GM23338 (cell line): Measurements from ENCODE around the gene PHACTR1. TPM values are rescaled to one million over a fixed set of nuclear protein-coding genes. Genes with fewer than 3 reads are reported as not detected.

Experiments used
- ATAC-seq: fragments of 200-7000 bp; cut with Tn5 transposase; 3 replicates; pipeline ENCODE4 v1.9.1; 2020
- DNase-seq: peaks from one replicate; pipeline ENCODE4 v3.0.0-alpha.2; 2015; ENCODE audit warnings: low spot score
- H2AFZ ChIP-seq: fragments of 200-600 bp; sonication (generic); 2 replicates; pipeline ENCODE4 v1.8.0; 2016; ENCODE audit warnings: antibody characterized with exemption, mild to moderate bottlenecking, moderate library complexity
- H3F3A ChIP-seq: fragments of 200-600 bp; sonication (generic); replicated peaks from 2 replicates; pipeline ENCODE4 v1.8.0; 2017; ENCODE audit warnings: antibody characterized with exemption, mixed run types, low read depth
- H3K27ac ChIP-seq: fragments of 200-600 bp; sonication (generic); 2 replicates; pipeline ENCODE4 v1.6.1; 2016; ENCODE audit warnings: low read depth
- H3K27me3 ChIP-seq: fragments of 200-600 bp; sonication (generic); 2 replicates; pipeline ENCODE4 v1.8.0; 2016; ENCODE audit warnings: mild to moderate bottlenecking, mixed run types, moderate library complexity; ENCODE audit not compliant: insufficient read depth
- H3K36me3 ChIP-seq: fragments of 200-600 bp; sonication (generic); 2 replicates; pipeline ENCODE4 v1.8.0; 2016; ENCODE audit warnings: mild to moderate bottlenecking; ENCODE audit not compliant: insufficient read depth
- H3K4me1 ChIP-seq: fragments of 200-600 bp; sonication (generic); 2 replicates; pipeline ENCODE4 v1.8.0; 2016; ENCODE audit warnings: mild to moderate bottlenecking, moderate library complexity; ENCODE audit not compliant: insufficient read depth
- H3K4me2 ChIP-seq: fragments of 200-600 bp; sonication (generic); 2 replicates; pipeline ENCODE4 v1.7.1; 2017; ENCODE audit warnings: mixed run types
- H3K4me3 ChIP-seq: fragments of 200-600 bp; sonication (generic); 2 replicates; pipeline ENCODE4 v1.6.1; 2016; ENCODE audit warnings: mixed run types
- H3K79me2 ChIP-seq: fragments of 200-600 bp; sonication (generic); replicated peaks from 2 replicates; pipeline ENCODE4 v1.8.0; 2017; ENCODE audit warnings: mild to moderate bottlenecking; ENCODE audit not compliant: insufficient read depth
- H3K9me2 ChIP-seq: fragments of 200-600 bp; sonication (generic); 2 replicates; pipeline ENCODE4 v1.8.0; 2017; ENCODE audit not compliant: insufficient read depth
- H4K20me1 ChIP-seq: fragments of 200-600 bp; sonication (generic); replicated peaks from 2 replicates; pipeline ENCODE4 v1.8.0; 2017; ENCODE audit warnings: mild to moderate bottlenecking; ENCODE audit not compliant: insufficient read depth
- H3K27ac Mint-ChIP-seq: 2 replicates; pipeline ENCODE4 v1.8.0; 2020; ENCODE audit warnings: inconsistent platforms, mild to moderate bottlenecking, moderate library complexity, mixed read lengths
- H3K27me3 Mint-ChIP-seq: 3 replicates; pipeline ENCODE4 v1.8.0; 2022; ENCODE audit warnings: low read depth, mild to moderate bottlenecking, moderate library complexity, mixed read lengths, inconsistent platforms; ENCODE audit not compliant: insufficient read depth, poor library complexity
- H3K36me3 Mint-ChIP-seq: 3 replicates; pipeline ENCODE4 v1.8.0; 2021; ENCODE audit warnings: low read depth, mild to moderate bottlenecking, inconsistent platforms, moderate library complexity, mixed read lengths
- H3K4me1 Mint-ChIP-seq: 3 replicates; pipeline ENCODE4 v1.8.0; 2020; ENCODE audit warnings: mild to moderate bottlenecking, inconsistent platforms, mixed read lengths
- H3K4me3 Mint-ChIP-seq: 3 replicates; pipeline ENCODE4 v1.8.0; 2021; ENCODE audit warnings: moderate library complexity, mild to moderate bottlenecking, inconsistent platforms, mixed read lengths
- H3K9me3 Mint-ChIP-seq: 3 replicates; pipeline ENCODE4 v1.8.0; 2020; ENCODE audit warnings: moderate library complexity, mild to moderate bottlenecking, inconsistent platforms, mixed read lengths
- CTCF ChIP-seq, 2 experiments: fragments of 200-600 bp in 1 of 2; sonication (generic) in 1 of 2; conservative IDR thresholded peaks; 2 replicates each; pipeline versions ENCODE4 v1.5.1 to v1.6.1; 2016 to 2017; ENCODE audit warnings: antibody characterized with exemption in 2 of 2, low read depth in 2 of 2, mild to moderate bottlenecking in 2 of 2, moderate library complexity in 1 of 2
- JUNB ChIP-seq: IDR thresholded peaks from one replicate; pipeline ENCODE4 v1.6.1; 2016; ENCODE audit warnings: antibody characterized with exemption; ENCODE audit not compliant: unreplicated experiment
- NANOG ChIP-seq: IDR thresholded peaks from 2 replicates; pipeline ENCODE4 v1.6.1; 2016; ENCODE audit warnings: antibody characterized with exemption, borderline replicate concordance
- POLR2AphosphoS5 ChIP-seq: IDR thresholded peaks from 2 replicates; pipeline ENCODE4 v1.6.1; 2016; ENCODE audit warnings: antibody characterized with exemption, low read depth
- STAT1 ChIP-seq: IDR thresholded peaks from one replicate; pipeline ENCODE4 v1.6.1; 2016; ENCODE audit warnings: antibody characterized with exemption; ENCODE audit not compliant: unreplicated experiment
- polyA plus RNA-seq: library from polyadenylated mRNA; unstranded; fragments of >200 nt; fragmentation: Nextera tagmentation; extraction: Ambion mirVana; gene quantifications from 2 replicates; pipeline ENCODE4 v1.2.1, GENCODE V29; 2016
- total RNA-seq: library from RNA; depleted of rRNA; stranded (reverse); fragments of >200 nt; shearing (Covaris generic); gene quantifications from 2 replicates; pipeline ENCODE4 v1.2.3, GENCODE V29; 2014
- TF ChIP-seq, protein P1 (sequence below): IDR thresholded peaks from one replicate; pipeline ENCODE4 v1.6.1; 2018; ENCODE audit warnings: antibody characterized with exemption; ENCODE audit not compliant: unreplicated experiment

The PHACTR1 gene
- total and polyA plus RNA-seq, 2 experiments from 2014 or later, result 5.9 to 19.3 TPM

DNA sequence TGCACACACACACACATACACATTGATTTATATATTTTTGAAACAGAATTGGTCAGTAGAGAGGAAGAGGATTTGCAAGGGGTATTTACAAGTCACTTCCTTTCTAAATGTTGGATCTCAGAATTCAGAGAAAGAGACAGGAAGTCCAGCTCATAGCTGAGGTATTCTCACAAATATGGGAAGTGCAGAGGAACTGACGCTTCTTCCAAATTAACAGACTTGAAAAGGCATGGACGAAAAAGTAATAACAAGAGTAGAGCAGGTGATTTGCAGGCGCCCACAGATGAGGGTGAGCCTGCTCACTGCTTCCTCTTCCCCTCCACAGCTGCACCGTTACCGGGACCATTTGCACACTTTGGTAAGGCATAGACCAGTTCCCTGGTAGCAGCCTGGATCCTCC is 246.4 kb downstream of the PHACTR1 start (continued):
- TF ChIP-seq, protein P1, sequence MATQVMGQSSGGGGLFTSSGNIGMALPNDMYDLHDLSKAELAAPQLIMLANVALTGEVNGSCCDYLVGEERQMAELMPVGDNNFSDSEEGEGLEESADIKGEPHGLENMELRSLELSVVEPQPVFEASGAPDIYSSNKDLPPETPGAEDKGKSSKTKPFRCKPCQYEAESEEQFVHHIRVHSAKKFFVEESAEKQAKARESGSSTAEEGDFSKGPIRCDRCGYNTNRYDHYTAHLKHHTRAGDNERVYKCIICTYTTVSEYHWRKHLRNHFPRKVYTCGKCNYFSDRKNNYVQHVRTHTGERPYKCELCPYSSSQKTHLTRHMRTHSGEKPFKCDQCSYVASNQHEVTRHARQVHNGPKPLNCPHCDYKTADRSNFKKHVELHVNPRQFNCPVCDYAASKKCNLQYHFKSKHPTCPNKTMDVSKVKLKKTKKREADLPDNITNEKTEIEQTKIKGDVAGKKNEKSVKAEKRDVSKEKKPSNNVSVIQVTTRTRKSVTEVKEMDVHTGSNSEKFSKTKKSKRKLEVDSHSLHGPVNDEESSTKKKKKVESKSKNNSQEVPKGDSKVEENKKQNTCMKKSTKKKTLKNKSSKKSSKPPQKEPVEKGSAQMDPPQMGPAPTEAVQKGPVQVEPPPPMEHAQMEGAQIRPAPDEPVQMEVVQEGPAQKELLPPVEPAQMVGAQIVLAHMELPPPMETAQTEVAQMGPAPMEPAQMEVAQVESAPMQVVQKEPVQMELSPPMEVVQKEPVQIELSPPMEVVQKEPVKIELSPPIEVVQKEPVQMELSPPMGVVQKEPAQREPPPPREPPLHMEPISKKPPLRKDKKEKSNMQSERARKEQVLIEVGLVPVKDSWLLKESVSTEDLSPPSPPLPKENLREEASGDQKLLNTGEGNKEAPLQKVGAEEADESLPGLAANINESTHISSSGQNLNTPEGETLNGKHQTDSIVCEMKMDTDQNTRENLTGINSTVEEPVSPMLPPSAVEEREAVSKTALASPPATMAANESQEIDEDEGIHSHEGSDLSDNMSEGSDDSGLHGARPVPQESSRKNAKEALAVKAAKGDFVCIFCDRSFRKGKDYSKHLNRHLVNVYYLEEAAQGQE, result no peak
- TF ChIP-seq NANOG, result no peak

- Histone ChIP-seq H3K4me3 (no peak overlapping the region), H2AFZ (no peak overlapping the region), H3K79me2 (no peaks in the 10 kb centered on the region), H3K27me3 (peaks cover 27% of the 10 kb centered on the region), H3K4me2 (no peak overlapping the region), H3F3A (no peaks in the 10 kb centered on the region), H3K9me2 (no peaks in the 10 kb centered on the region), H4K20me1 (0 out of 2 replicates have a peak, but pooled peaks cover 4% of the 10 kb centered on the region), H3K27ac (no peak overlapping the region), H3K4me1 (peaks cover 3% of the 10 kb centered on the region; the same call in 1 of the 2 replicates), H3K36me3 (no peaks in the 10 kb centered on the region)
- no peak overlapping the region for H3K4me3 Mint-ChIP-seq
- no peak overlapping the region for H3K27ac Mint-ChIP-seq
- no peaks in the 10 kb centered on the region; the same call in 2 of the 3 replicates for H3K36me3 Mint-ChIP-seq
- DNase-seq, result no peak
- H3K9me3 Mint-ChIP-seq, result no peaks in the 10 kb centered on the region
- no peak for ATAC-seq
- TF ChIP-seq JUNB, result no peak
- no peak for TF ChIP-seq NANOG
- H3K4me1 Mint-ChIP-seq, result peaks cover 19% of the 10 kb centered on the region
- peaks cover 29% of the 10 kb centered on the region for H3K27me3 Mint-ChIP-seq
Observed at GRCh38 chr6:12963567-12963966, 247.0 kb downstream of the PHACTR1 start.

GRCh38 chr6:12967686-12968085 is 251.1 kb downstream of the PHACTR1 start:
- H2AFZ ChIP-seq, result no peak overlapping the region
- no peak overlapping the region for H3K27ac Mint-ChIP-seq
- TF ChIP-seq STAT1, result no peak
- no peak for TF ChIP-seq NANOG
- TF ChIP-seq POLR2AphosphoS5, result no peak
- TF ChIP-seq, protein P1, result no peak
- no peak for TF ChIP-seq JUNB
- no peak for TF ChIP-seq CTCF (conservative IDR thresholded peaks at IDR 0.05; ENCODE audit: low read depth in 2 of 2)

More at GRCh38 chr6:12967686-12968085, 251.1 kb downstream of the PHACTR1 start:
- no peaks in the 10 kb centered on the region for H3K79me2 ChIP-seq
- Mint-ChIP-seq H3K9me3 (no peaks in the 10 kb centered on the region), H3K36me3 (no peaks in the 10 kb centered on the region; the same call in 2 of the 3 replicates), H3K4me1 (peaks cover 21% of the 10 kb centered on the region), H3K4me3 (no peak overlapping the region), H3K27me3 (peaks cover 6% of the 10 kb centered on the region)
- H3F3A ChIP-seq, result no peaks in the 10 kb centered on the region
- H3K9me2 ChIP-seq, result no peaks in the 10 kb centered on the region
- DNase-seq (no peak), ATAC-seq (no peak)
- no peaks in the 10 kb centered on the region for H3K36me3 ChIP-seq
- H3K27me3 ChIP-seq, result no peaks in the 10 kb centered on the region
- no peak overlapping the region for H3K27ac ChIP-seq
- H3K4me2 ChIP-seq, result no peak overlapping the region
- H3K4me3 ChIP-seq, result no peak overlapping the region
- 0 out of 2 replicates have a peak, but pooled peaks cover 4% of the 10 kb centered on the region for H4K20me1 ChIP-seq
- H3K4me1 ChIP-seq, result no peaks in the 10 kb centered on the region
